ENCODE data around the gene CELF2.

- TF ChIP-seq POLR2A (IDR thresholded peaks at IDR 0.05) (no peak), CTCF (IDR thresholded peaks at IDR 0.05) (no peak), POLR2AphosphoS5 (IDR thresholded peaks at IDR 0.05; ENCODE audit: insufficient read depth in 1 of 2, low read depth in 1 of 2) (no peak)
These were observed 227.8 kb downstream of the CELF2 start for GRCh38 chr10:11245510-11245909.

All from vagina (tissue), 2 donors.